Suprapubic skin (tissue), 4 donors: ENCODE data around the gene SH3GL2.

Experiments
- CTCF ChIP-seq, 2 donors: fragments of 200-600 bp in 1 of 2; fragments of 450-650 bp in 1 of 2; sonication (generic) in 1 of 2; IDR thresholded peaks; one replicate each; pipeline ENCODE4 v1.5.1; 2016 to 2019; ENCODE audit warnings: antibody characterized with exemption in 2 of 2, mild to moderate bottlenecking in 1 of 2, moderate library complexity in 1 of 2
- EP300 ChIP-seq: sonication (generic); formaldehyde crosslinking; IDR thresholded peaks from one replicate; pipeline ENCODE4 v1.6.1; 2017; ENCODE audit warnings: antibody characterized with exemption
- POLR2A ChIP-seq, 2 donors: fragments of 450-650 bp; IDR thresholded peaks; one replicate each; pipeline ENCODE4 v1.6.1; 2017; ENCODE audit warnings: antibody characterized with exemption in 2 of 2, mild to moderate bottlenecking in 2 of 2, moderate library complexity in 2 of 2
- POLR2AphosphoS5 ChIP-seq, 3 donors: sonication (generic); formaldehyde crosslinking; IDR thresholded peaks; one replicate each; pipeline ENCODE4 v1.6.1; 2017; ENCODE audit warnings: antibody characterized with exemption in 3 of 3

GRCh38 chr9:17656889-17657288 is 78.0 kb downstream of the SH3GL2 start:
- TF ChIP-seq CTCF (IDR thresholded peaks at IDR 0.05) = no peak
- TF ChIP-seq POLR2A (IDR thresholded peaks at IDR 0.05) = no peak
- TF ChIP-seq POLR2AphosphoS5 (IDR thresholded peaks at IDR 0.05) = no peak
- TF ChIP-seq EP300 = no peak
